PFSK-1 (cell line): Measurements from ENCODE around the gene CEP72.

Experiments used
- POLR2AphosphoS5 ChIP-seq: IDR thresholded peaks from 2 replicates; pipeline ENCODE4 v1.6.1; 2012; ENCODE audit warnings: low read depth, mild to moderate bottlenecking, control low read depth, low read length, moderate library complexity
- REST ChIP-seq, 2 experiments: IDR thresholded peaks; 2 replicates each; pipeline versions ENCODE4 v1.6.1 to v1.8.0; 2011 to 2012; ENCODE audit warnings: low read depth in 2 of 2, low read length in 2 of 2, control low read depth in 1 of 2, inconsistent platforms in 1 of 2, mild to moderate bottlenecking in 1 of 2, moderate library complexity in 1 of 2; ENCODE audit not compliant: insufficient read depth in 1 of 2
- TAF1 ChIP-seq: IDR thresholded peaks from 2 replicates; pipeline ENCODE4 v1.6.1; 2012; ENCODE audit warnings: low read length, control low read depth, borderline replicate concordance; ENCODE audit not compliant: insufficient read depth

- TF ChIP-seq REST (IDR thresholded peaks at IDR 0.05; ENCODE audit: insufficient read depth in 1 of 2, low read depth in 2 of 2, low read length in 2 of 2): no peak
- TF ChIP-seq TAF1: no peak
- TF ChIP-seq POLR2AphosphoS5: no peak
Observed at GRCh38 chr5:584216-584615, 27.9 kb upstream of the CEP72 start.
